ENCODE measurements around the gene EME2.
A peak's percentile ranks its signal among the peaks of the same experiment; 100 is the strongest.

DNA sequence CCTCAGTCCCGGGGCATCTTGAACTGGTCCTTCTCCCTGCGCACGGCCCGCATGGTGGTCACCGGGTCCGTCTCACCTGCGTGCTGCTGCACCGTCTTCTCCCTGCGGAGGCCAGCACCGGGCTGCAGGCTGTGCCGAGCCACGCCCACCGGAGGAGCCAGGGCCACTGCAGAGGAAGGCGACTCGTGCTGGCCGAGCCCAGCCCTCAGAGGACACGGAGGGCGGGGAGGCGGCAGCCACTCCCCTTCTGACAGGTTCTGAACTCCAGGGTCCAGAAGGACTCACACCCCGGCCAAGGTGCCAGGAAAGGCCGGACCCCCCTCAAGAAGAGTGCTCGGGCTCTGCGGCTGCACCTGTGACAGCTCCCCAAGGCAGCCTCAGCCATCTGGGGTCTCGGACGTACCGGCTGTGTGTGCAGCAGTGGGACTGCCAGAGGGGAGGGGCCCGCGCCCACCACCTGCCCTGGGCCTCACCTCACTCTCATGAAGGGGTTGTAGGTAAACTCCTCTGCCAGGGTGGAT is 36.7 kb downstream of the EME2 start:
- no peak for TF ChIP-seq POLR2A (IDR thresholded peaks at IDR 0.05)
- no peak for TF ChIP-seq CTCF (IDR thresholded peaks at IDR 0.05 in 8 of 11, conservative IDR thresholded peaks at IDR 0.05 in 3 of 11)
- peak in 1 of 3 donors; percentile 53 for TF ChIP-seq POLR2AphosphoS5 (IDR thresholded peaks at IDR 0.05)

Data from spleen (tissue), 7 donors.